GM21723 (cell line): ENCODE measurements around the gene VN1R5.

Experiments
- ATAC-seq: cut with Tn5 transposase; IDR thresholded peaks from one replicate; pipeline ENCODE4 v1.9.1; 2021; ENCODE audit warnings: mild to moderate bottlenecking, moderate library complexity; ENCODE audit not compliant: unreplicated experiment

VN1R5 gene

GRCh38 chr1:247299723-247300381 is 44.0 kb downstream of the VN1R5 start:
- ATAC-seq = no peak

GRCh38 chr1:247300491-247301175 is 44.8 kb downstream of the VN1R5 start:
- no peak for ATAC-seq

- ATAC-seq = no peak
These were observed 45.3 kb downstream of the VN1R5 start for GRCh38 chr1:247301176-247301540.

- ATAC-seq = no peak
These were observed 47.3 kb downstream of the VN1R5 start for GRCh38 chr1:247303216-247303615.

GRCh38 chr1:247304031-247304430 is 48.2 kb downstream of the VN1R5 start:
- ATAC-seq = no peak
